Neural progenitor cell (in vitro differentiated cells): ENCODE measurements around the gene ALDH2. TPM values are rescaled to one million over a fixed set of nuclear protein-coding genes. Genes with fewer than 3 reads are reported as not detected.
"Not testable (repeated sequence)": the region's sequence is repeated elsewhere in the genome, so short reads cannot be mapped to it uniquely, and the experiment has no call there.

Experiments used
- DNase-seq: peaks from one replicate; pipeline ENCODE4 v3.0.0-alpha.2; 2016; ENCODE audit warnings: low spot score
- H2AFZ ChIP-seq: fragments of 200-600 bp; sonication (generic); replicated peaks from 2 replicates; pipeline ENCODE4 v1.6.1; 2016; ENCODE audit warnings: antibody characterized with exemption
- H3F3A ChIP-seq: fragments of 200-600 bp; sonication (generic); 2 replicates; pipeline ENCODE4 v1.6.1; 2016; ENCODE audit warnings: antibody characterized with exemption, low read depth
- H3K27ac ChIP-seq: fragments of 200-600 bp; sonication (generic); 2 replicates; pipeline ENCODE4 v1.5.1; 2016; ENCODE audit warnings: mild to moderate bottlenecking
- H3K27me3 ChIP-seq: fragments of 200-600 bp; sonication (generic); 2 replicates; pipeline ENCODE4 v1.6.1; 2016; ENCODE audit warnings: mild to moderate bottlenecking, moderate library complexity
- H3K36me3 ChIP-seq: fragments of 200-600 bp; sonication (generic); 2 replicates; pipeline ENCODE4 v1.5.1; 2016
- H3K4me1 ChIP-seq: fragments of 200-600 bp; sonication (generic); 2 replicates; pipeline ENCODE4 v1.6.1; 2016; ENCODE audit warnings: mixed run types
- H3K4me2 ChIP-seq: fragments of 200-600 bp; sonication (generic); 2 replicates; pipeline ENCODE4 v1.6.1; 2016
- H3K4me3 ChIP-seq: fragments of 200-600 bp; sonication (generic); 2 replicates; pipeline ENCODE4 v1.5.1; 2016
- H3K79me2 ChIP-seq: fragments of 200-600 bp; sonication (generic); 2 replicates; pipeline ENCODE4 v1.6.1; 2016; ENCODE audit warnings: low read depth
- H3K9ac ChIP-seq: fragments of 200-600 bp; sonication (generic); 2 replicates; pipeline ENCODE4 v1.6.1; 2016
- H3K9me3 ChIP-seq: fragments of 200-600 bp; sonication (generic); 2 replicates; pipeline ENCODE4 v1.5.1; 2016; ENCODE audit warnings: low read depth
- H4K20me1 ChIP-seq: fragments of 200-600 bp; sonication (generic); 2 replicates; pipeline ENCODE4 v1.6.1; 2016; ENCODE audit warnings: low read depth
- H3K27ac Mint-ChIP-seq: 3 replicates; pipeline ENCODE4 v1.8.0; 2021; ENCODE audit warnings: mixed read lengths
- H3K27me3 Mint-ChIP-seq: 2 replicates; pipeline ENCODE4 v1.8.0; 2022; ENCODE audit warnings: low read depth, mild to moderate bottlenecking, inconsistent platforms, moderate library complexity, mixed read lengths; ENCODE audit not compliant: insufficient read depth
- H3K36me3 Mint-ChIP-seq: 3 replicates; pipeline ENCODE4 v1.8.0; 2021; ENCODE audit warnings: mixed read lengths
- H3K4me1 Mint-ChIP-seq: 3 replicates; pipeline ENCODE4 v1.8.0; 2021; ENCODE audit warnings: mixed read lengths
- H3K4me3 Mint-ChIP-seq: 3 replicates; pipeline ENCODE4 v1.8.0; 2021; ENCODE audit warnings: mild to moderate bottlenecking, moderate library complexity, mixed read lengths
- H3K9me3 Mint-ChIP-seq: 3 replicates; pipeline ENCODE4 v1.8.0; 2020; ENCODE audit warnings: mixed read lengths
- CTCF ChIP-seq: fragments of 200-600 bp; sonication (generic); IDR thresholded peaks from 2 replicates; pipeline ENCODE4 v1.5.1; 2017; ENCODE audit warnings: antibody characterized with exemption, mild to moderate bottlenecking
- EZH2 ChIP-seq: fragments of 200-600 bp; sonication (generic); IDR thresholded peaks from 2 replicates; pipeline ENCODE4 v1.6.1; 2017; ENCODE audit warnings: antibody characterized with exemption, mild to moderate bottlenecking, moderate library complexity
- EZH2phosphoT487 ChIP-seq: fragments of 200-600 bp; sonication (generic); IDR thresholded peaks from 2 replicates; pipeline ENCODE4 v1.6.1; 2017; ENCODE audit warnings: antibody characterized with exemption
- total RNA-seq: library from RNA; depleted of rRNA; stranded (reverse); fragments of >200 nt; gene quantifications from 2 replicates; pipeline ENCODE4 v1.2.3, GENCODE V29; 2015; ENCODE audit warnings: low replicate concordance

The ALDH2 gene
- total RNA-seq, 1 donor from 2014 or later = 60.0 TPM

- peaks cover 39% of the 10 kb centered on the region for H3K4me1 ChIP-seq
- no peaks in the 10 kb centered on the region for H4K20me1 ChIP-seq
- peak overlapping the region; percentile 68 for H3K27ac Mint-ChIP-seq
- no peaks in the 10 kb centered on the region for H3K9me3 Mint-ChIP-seq
- no peak overlapping the region for H3K4me3 ChIP-seq
- no peaks in the 10 kb centered on the region for H3K9me3 ChIP-seq
- no peak overlapping the region for H3K4me3 Mint-ChIP-seq
- no peak overlapping the region for H3K9ac ChIP-seq
- no peak for DNase-seq
- no peaks in the 10 kb centered on the region for H3K27me3 ChIP-seq
- peak overlapping the region; percentile 96 for H3K27ac ChIP-seq
- H3F3A ChIP-seq = peaks cover 41% of the 10 kb centered on the region
- peaks cover 12% of the 10 kb centered on the region for H3K27me3 Mint-ChIP-seq
- peaks cover 45% of the 10 kb centered on the region for H3K4me1 Mint-ChIP-seq
- no peak overlapping the region for H2AFZ ChIP-seq
- H3K36me3 Mint-ChIP-seq = no peaks in the 10 kb centered on the region
- H3K36me3 ChIP-seq = no peaks in the 10 kb centered on the region
- no peak overlapping the region for H3K4me2 ChIP-seq
- H3K79me2 ChIP-seq = no peaks in the 10 kb centered on the region
- no peak for TF ChIP-seq CTCF
- no peak for TF ChIP-seq EZH2
- TF ChIP-seq EZH2phosphoT487 = no peak
These were observed 5.6 kb upstream of the ALDH2 start for GRCh38 chr12:111761099-111761498.

- H3K9me3 Mint-ChIP-seq = no peaks in the 10 kb centered on the region
- no peaks in the 10 kb centered on the region for H3K79me2 ChIP-seq
- H3K4me3 Mint-ChIP-seq = peak overlapping the region; percentile 75
- H3K9me3 ChIP-seq = no peaks in the 10 kb centered on the region
- peak overlapping the region; percentile 60 for H3K4me2 ChIP-seq
- H4K20me1 ChIP-seq = no peaks in the 10 kb centered on the region
- H3K4me1 ChIP-seq = peaks cover 41% of the 10 kb centered on the region
- H3K27ac Mint-ChIP-seq = peak overlapping the region; percentile 95
- no peak overlapping the region for H3K4me3 ChIP-seq
- H3K27me3 Mint-ChIP-seq = peaks cover 12% of the 10 kb centered on the region
- H3F3A ChIP-seq = peaks cover 41% of the 10 kb centered on the region
- H3K27me3 ChIP-seq = no peaks in the 10 kb centered on the region
- H3K9ac ChIP-seq = no peak overlapping the region
- no peak overlapping the region for H2AFZ ChIP-seq
- no peaks in the 10 kb centered on the region for H3K36me3 ChIP-seq
- peaks cover 49% of the 10 kb centered on the region for H3K4me1 Mint-ChIP-seq
- no peaks in the 10 kb centered on the region for H3K36me3 Mint-ChIP-seq
- H3K27ac ChIP-seq = peak overlapping the region; percentile 96
- TF ChIP-seq EZH2 (no peak), EZH2phosphoT487 (peak; percentile 24)
- peak; percentile 86 for DNase-seq
These were observed 5.0 kb upstream of the ALDH2 start for GRCh38 chr12:111761706-111762105.

GRCh38 chr12:111763552-111763951 is 3.2 kb upstream of the ALDH2 start:
- not testable (repeated sequence) for H3K36me3 ChIP-seq, H2AFZ ChIP-seq, H3K27me3 ChIP-seq, H3K4me3 ChIP-seq, DNase-seq, H3K4me2 ChIP-seq, H3K27ac Mint-ChIP-seq, H3K4me3 Mint-ChIP-seq, H3K9me3 Mint-ChIP-seq, H3K9me3 ChIP-seq, H3K9ac ChIP-seq, H3K27ac ChIP-seq, H3K36me3 Mint-ChIP-seq
- Mint-ChIP-seq H3K27me3 (peaks cover 10% of the 10 kb centered on the region), H3K4me1 (peaks cover 55% of the 10 kb centered on the region)
- Histone ChIP-seq H3K79me2 (peaks cover 13% of the 10 kb centered on the region), H4K20me1 (peaks cover 10% of the 10 kb centered on the region), H3F3A (peaks cover 37% of the 10 kb centered on the region), H3K4me1 (peaks cover 40% of the 10 kb centered on the region)

GRCh38 chr12:111764120-111764821 is 2.5 kb upstream of the ALDH2 start:
- no peak overlapping the region for H3K27ac ChIP-seq
- no peaks in the 10 kb centered on the region for H3K9me3 ChIP-seq
- H3K4me3 Mint-ChIP-seq = no peak overlapping the region
- H3K27me3 ChIP-seq = no peaks in the 10 kb centered on the region
- peaks cover 20% of the 10 kb centered on the region for H3K79me2 ChIP-seq
- H3K9ac ChIP-seq = no peak overlapping the region
- peaks cover 16% of the 10 kb centered on the region for H4K20me1 ChIP-seq
- no peak overlapping the region for H3K4me2 ChIP-seq
- no peak for DNase-seq
- no peaks in the 10 kb centered on the region for H3K36me3 Mint-ChIP-seq
- no peak overlapping the region for H2AFZ ChIP-seq
- peaks cover 37% of the 10 kb centered on the region for H3F3A ChIP-seq
- H3K27me3 Mint-ChIP-seq = peaks cover 13% of the 10 kb centered on the region
- peaks cover 49% of the 10 kb centered on the region for H3K4me1 Mint-ChIP-seq
- no peak overlapping the region for H3K27ac Mint-ChIP-seq
- H3K4me1 ChIP-seq = peaks cover 36% of the 10 kb centered on the region
- H3K36me3 ChIP-seq = no peaks in the 10 kb centered on the region
- H3K4me3 ChIP-seq = no peak overlapping the region
- no peaks in the 10 kb centered on the region for H3K9me3 Mint-ChIP-seq
- TF ChIP-seq EZH2phosphoT487 (no peak), EZH2 (no peak), CTCF (no peak)
